WI38 (cell line): ENCODE data around the gene STXBP4.

Experiments
- H3K4me3 ChIP-seq: 2 replicates; pipeline ENCODE4 v1.5.1; 2011; ENCODE audit warnings: low read depth, mild to moderate bottlenecking, control low read depth, low read length
- TF ChIP-seq, protein P1 (sequence below): IDR thresholded peaks from 2 replicates; pipeline ENCODE4 v1.5.1; 2012; ENCODE audit warnings: low read depth, mild to moderate bottlenecking, control low read depth, low read length

Gene STXBP4

DNA sequence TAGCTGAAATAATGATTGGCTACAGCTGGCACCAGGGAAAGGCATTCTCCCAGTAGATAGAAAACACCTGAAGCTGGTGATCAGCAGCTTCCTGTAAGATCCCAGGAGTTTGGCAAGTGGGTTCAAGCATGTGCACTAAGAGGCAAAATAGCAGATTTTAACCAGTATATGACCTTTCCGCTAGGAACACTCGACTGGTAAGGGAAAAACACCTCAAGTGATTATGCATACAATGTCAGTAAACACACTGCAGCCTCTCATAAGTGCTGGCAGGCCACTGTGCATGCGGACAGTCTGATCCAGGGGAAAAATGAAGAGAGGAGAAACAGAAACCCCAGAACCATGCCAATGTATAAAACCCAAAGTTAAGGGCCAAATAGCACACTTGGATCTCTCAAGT lies 247.1 kb downstream of the STXBP4 start:
- TF ChIP-seq, protein P1, sequence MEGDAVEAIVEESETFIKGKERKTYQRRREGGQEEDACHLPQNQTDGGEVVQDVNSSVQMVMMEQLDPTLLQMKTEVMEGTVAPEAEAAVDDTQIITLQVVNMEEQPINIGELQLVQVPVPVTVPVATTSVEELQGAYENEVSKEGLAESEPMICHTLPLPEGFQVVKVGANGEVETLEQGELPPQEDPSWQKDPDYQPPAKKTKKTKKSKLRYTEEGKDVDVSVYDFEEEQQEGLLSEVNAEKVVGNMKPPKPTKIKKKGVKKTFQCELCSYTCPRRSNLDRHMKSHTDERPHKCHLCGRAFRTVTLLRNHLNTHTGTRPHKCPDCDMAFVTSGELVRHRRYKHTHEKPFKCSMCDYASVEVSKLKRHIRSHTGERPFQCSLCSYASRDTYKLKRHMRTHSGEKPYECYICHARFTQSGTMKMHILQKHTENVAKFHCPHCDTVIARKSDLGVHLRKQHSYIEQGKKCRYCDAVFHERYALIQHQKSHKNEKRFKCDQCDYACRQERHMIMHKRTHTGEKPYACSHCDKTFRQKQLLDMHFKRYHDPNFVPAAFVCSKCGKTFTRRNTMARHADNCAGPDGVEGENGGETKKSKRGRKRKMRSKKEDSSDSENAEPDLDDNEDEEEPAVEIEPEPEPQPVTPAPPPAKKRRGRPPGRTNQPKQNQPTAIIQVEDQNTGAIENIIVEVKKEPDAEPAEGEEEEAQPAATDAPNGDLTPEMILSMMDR, result no peak
- no peak overlapping the region for H3K4me3 ChIP-seq

DNA sequence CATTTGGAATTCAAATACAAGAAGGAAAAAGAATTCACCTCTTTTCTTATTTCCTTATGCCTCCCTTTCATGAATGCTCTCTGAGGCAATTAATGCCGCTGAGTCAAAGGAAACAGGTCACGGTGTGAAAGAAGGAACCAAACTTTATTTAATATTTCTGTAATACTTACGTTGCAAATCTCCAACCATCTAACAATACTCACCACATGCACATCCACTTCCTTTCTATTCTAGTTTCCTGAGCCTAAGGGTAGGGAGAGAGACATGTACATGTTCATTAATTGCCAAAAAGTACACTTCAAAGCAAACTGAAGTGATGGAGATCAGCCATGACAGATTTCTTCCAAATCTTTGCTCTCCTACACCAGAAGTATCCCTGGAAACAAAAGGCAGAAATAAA lies 248.3 kb downstream of the STXBP4 start:
- no peak overlapping the region for H3K4me3 ChIP-seq
- TF ChIP-seq, protein P1, result no peak

DNA sequence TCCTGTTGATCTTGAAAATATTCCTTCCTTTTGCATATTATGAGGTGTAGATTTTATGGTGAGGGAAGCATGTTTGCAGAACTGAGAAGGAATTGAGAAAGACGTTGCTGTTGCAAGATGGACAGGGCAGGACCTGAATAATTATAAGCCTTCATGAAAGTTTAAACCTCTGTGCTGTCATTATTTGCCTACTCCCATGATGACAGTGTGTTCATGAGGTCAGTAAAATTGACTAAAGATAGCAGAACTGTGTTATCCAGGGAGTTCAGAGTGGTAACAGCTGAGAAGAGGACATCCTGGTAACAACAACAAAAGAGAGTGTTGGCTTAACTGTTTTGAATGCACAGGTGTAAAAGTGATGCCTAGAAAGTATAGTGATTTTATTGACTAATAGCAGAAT lies 250.9 kb downstream of the STXBP4 start:
- TF ChIP-seq, protein P1, result no peak
- H3K4me3 ChIP-seq, result no peak overlapping the region

DNA sequence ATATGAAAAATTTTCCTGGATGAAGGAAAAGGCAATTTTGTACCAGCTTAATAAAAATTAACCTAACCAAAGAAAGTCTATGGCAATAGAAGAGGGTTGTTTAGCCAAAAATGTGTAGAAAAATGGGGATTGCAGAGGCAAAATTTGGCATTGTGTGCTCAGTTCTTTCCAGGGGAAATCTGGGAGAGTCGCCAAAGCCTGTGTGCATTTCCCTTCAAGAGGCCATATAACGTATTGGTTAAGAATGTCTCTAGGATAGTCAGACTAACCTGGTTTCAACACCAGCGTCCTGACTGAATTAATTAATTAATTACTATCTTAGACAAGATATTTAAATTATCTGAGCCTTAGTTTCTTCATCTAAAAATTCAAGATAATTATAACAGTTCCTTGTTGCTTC lies 251.4 kb downstream of the STXBP4 start:
- H3K4me3 ChIP-seq, result no peak overlapping the region
- TF ChIP-seq, protein P1, result no peak
